HepG2 (cell line): ENCODE measurements around the gene PLCG1. TPM values are rescaled to one million over a fixed set of nuclear protein-coding genes. Genes with fewer than 3 reads are reported as not detected.

Experiments
- ARID5B ChIP-seq: IDR thresholded peaks from 2 replicates; pipeline ENCODE4 v1.4.0; 2020; ENCODE audit warnings: mild to moderate bottlenecking, missing genetic modification reagents
- ELK4 ChIP-seq: sonication (generic); formaldehyde crosslinking; IDR thresholded peaks from 2 replicates; pipeline ENCODE4 v1.9.0; 2021; ENCODE audit warnings: missing genetic modification reagents, borderline replicate concordance
- ISL2 ChIP-seq: sonication (generic); formaldehyde crosslinking; IDR thresholded peaks from 2 replicates; pipeline ENCODE4 v1.5.0; 2020; ENCODE audit warnings: missing genetic modification reagents
- KLF6 ChIP-seq: IDR thresholded peaks from 2 replicates; pipeline ENCODE4 v1.8.0; 2016; ENCODE audit warnings: missing biosample characterization, missing genetic modification reagents
- MATR3 ChIP-seq: sonication (generic); formaldehyde crosslinking; IDR thresholded peaks from 2 replicates; pipeline ENCODE4 v1.4.0; 2020; ENCODE audit warnings: missing genetic modification reagents
- MYC ChIP-seq: sonication (generic); formaldehyde crosslinking; IDR thresholded peaks from 2 replicates; pipeline ENCODE4 v1.9.0; 2021; ENCODE audit warnings: missing genetic modification reagents, borderline replicate concordance
- NBN ChIP-seq: fragments of 450-650 bp; conservative IDR thresholded peaks from 2 replicates; pipeline ENCODE4 v1.6.1; 2017
- SNRNP70 ChIP-seq: fragments of 200-400 bp; formaldehyde crosslinking; IDR thresholded peaks from 2 replicates; pipeline ENCODE4 v1.6.1; 2017; ENCODE audit warnings: mild to moderate bottlenecking, low read depth, low read length, moderate library complexity
- TRAFD1 ChIP-seq: sonication (generic); formaldehyde crosslinking; IDR thresholded peaks from 2 replicates; pipeline ENCODE4 v1.5.1; 2020; ENCODE audit warnings: missing genetic modification reagents, mild to moderate bottlenecking, borderline replicate concordance
- ZKSCAN1 ChIP-seq: fragments of 150-350 bp; IDR thresholded peaks from 2 replicates; pipeline ENCODE4 v1.6.1; 2014; ENCODE audit warnings: low read length
- ZNF235 ChIP-seq: sonication (generic); formaldehyde crosslinking; IDR thresholded peaks from 2 replicates; pipeline ENCODE4 v1.8.1; 2023; ENCODE audit warnings: mild to moderate bottlenecking, missing genetic modification reagents, borderline replicate concordance
- ZNF280B ChIP-seq: sonication (generic); formaldehyde crosslinking; IDR thresholded peaks from 2 replicates; pipeline ENCODE4 v1.5.0; 2020; ENCODE audit warnings: missing genetic modification reagents, mild to moderate bottlenecking, borderline replicate concordance
- ZNF441 ChIP-seq: sonication (generic); formaldehyde crosslinking; IDR thresholded peaks from 2 replicates; pipeline ENCODE4 v1.7.0; 2021; ENCODE audit warnings: missing genetic modification reagents, borderline replicate concordance
- ZNF678 ChIP-seq: sonication (generic); formaldehyde crosslinking; IDR thresholded peaks from 2 replicates; pipeline ENCODE4 v1.4.0; 2020; ENCODE audit warnings: mild to moderate bottlenecking, missing genetic modification reagents
- ZNF737 ChIP-seq: sonication (generic); formaldehyde crosslinking; IDR thresholded peaks from 2 replicates; pipeline ENCODE4 v1.5.0; 2020; ENCODE audit warnings: missing genetic modification reagents, mild to moderate bottlenecking, borderline replicate concordance
- ZNF792 ChIP-seq: IDR thresholded peaks from 2 replicates; pipeline ENCODE4 v1.6.1; 2016
- polyA plus RNA-seq, 8 experiments: library from polyadenylated mRNA; depleted of rRNA in 3 of 8; stranded (reverse) in 7 of 8; unstranded in 1 of 8; fragments of >200 nt; fragmentation: Illumina TruSeq in 4 of 8; extraction: Trizol in 4 of 8; gene quantifications; 2 replicates each; pipeline versions ENCODE4 v1.2.1 to v1.2.3, GENCODE V29; 2011 to 2016; ENCODE audit warnings: low read depth in 4 of 8, missing spikeins in 1 of 8, mixed read lengths in 1 of 8; ENCODE audit not compliant: insufficient read depth in 1 of 8
- total RNA-seq, 5 experiments: library from RNA; depleted of rRNA; stranded (reverse); fragments of >200 nt; fragmentation: Illumina TruSeq; extraction: Trizol; gene quantifications; 2 replicates each; pipeline ENCODE4 v1.2.3, GENCODE V29; 2016; ENCODE audit warnings: low read depth in 1 of 5
- TF ChIP-seq, protein P1 (sequence below): sonication (generic); formaldehyde crosslinking; IDR thresholded peaks from 2 replicates; pipeline ENCODE4 v1.8.0; 2022; ENCODE audit warnings: mild to moderate bottlenecking, missing genetic modification reagents, moderate library complexity

Gene PLCG1
- total and polyA plus RNA-seq, 2 of the 13 experiments (the other 11 are each of a cell fraction or from before 2014, with no cell fraction given) = 85.3 to 158 TPM

- TF ChIP-seq ZNF678 (no peak), ZNF792 (CRISPR knock-in tag) (no peak; the same call in 1 of the 2 replicates), ELK4 (CRISPR knock-in tag) (no peak), ZNF235 (CRISPR knock-in tag) (0 out of 2 replicates have a peak, but pooled peaks have one; percentile 28), TRAFD1 (CRISPR knock-in tag) (peak; percentile 85), ZNF441 (no peak), ARID5B (peak; percentile 58), ZNF737 (CRISPR knock-in tag) (no peak), MYC (CRISPR knock-in tag) (peak; percentile 67; the same call in 1 of the 2 replicates), MATR3 (CRISPR knock-in tag) (no peak), NBN (no peak), KLF6 (CRISPR knock-in tag) (peak; percentile 51; the same call in 1 of the 2 replicates), SNRNP70 (no peak), ZKSCAN1 (peak; percentile 48), ZNF280B (no peak), ISL2 (no peak)
- TF ChIP-seq, protein P1, sequence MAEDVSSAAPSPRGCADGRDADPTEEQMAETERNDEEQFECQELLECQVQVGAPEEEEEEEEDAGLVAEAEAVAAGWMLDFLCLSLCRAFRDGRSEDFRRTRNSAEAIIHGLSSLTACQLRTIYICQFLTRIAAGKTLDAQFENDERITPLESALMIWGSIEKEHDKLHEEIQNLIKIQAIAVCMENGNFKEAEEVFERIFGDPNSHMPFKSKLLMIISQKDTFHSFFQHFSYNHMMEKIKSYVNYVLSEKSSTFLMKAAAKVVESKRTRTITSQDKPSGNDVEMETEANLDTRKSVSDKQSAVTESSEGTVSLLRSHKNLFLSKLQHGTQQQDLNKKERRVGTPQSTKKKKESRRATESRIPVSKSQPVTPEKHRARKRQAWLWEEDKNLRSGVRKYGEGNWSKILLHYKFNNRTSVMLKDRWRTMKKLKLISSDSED (CRISPR knock-in tag) = no peak
Observed at GRCh38 chr20:41135187-41135887, 2.0 kb upstream of the PLCG1 start (continued).
